GM19438 (cell line): ENCODE data around the gene RUNX3.
"Not testable (repeated sequence)": the region's sequence is repeated elsewhere in the genome, so short reads cannot be mapped to it uniquely, and the experiment has no call there.

Experiments
- ATAC-seq: cut with Tn5 transposase; IDR thresholded peaks from one replicate; pipeline ENCODE4 v1.9.1; 2021; ENCODE audit warnings: low read depth; ENCODE audit not compliant: unreplicated experiment

RUNX3 gene

GRCh38 chr1:24915816-24916602 is 14.1 kb downstream of the RUNX3 start:
- ATAC-seq, result no peak

- no peak for ATAC-seq
These were observed 15.6 kb downstream of the RUNX3 start for GRCh38 chr1:24914226-24915069.

- no peak for ATAC-seq
These were observed 16.4 kb downstream of the RUNX3 start for GRCh38 chr1:24913616-24914225.

- ATAC-seq, result no peak
These were observed 16.8 kb downstream of the RUNX3 start for GRCh38 chr1:24913274-24913604.

- no peak for ATAC-seq
These were observed 17.5 kb downstream of the RUNX3 start for GRCh38 chr1:24912376-24913273.

- ATAC-seq, result no peak
These were observed 18.4 kb downstream of the RUNX3 start for GRCh38 chr1:24911651-24912155.

GRCh38 chr1:24910751-24911650 is 19.1 kb downstream of the RUNX3 start:
- no peak for ATAC-seq

GRCh38 chr1:24910210-24910609 is 19.9 kb downstream of the RUNX3 start:
- no peak for ATAC-seq

- ATAC-seq, result no peak
These were observed 20.6 kb downstream of the RUNX3 start for GRCh38 chr1:24909388-24909898.

GRCh38 chr1:24908591-24909259 is 21.4 kb downstream of the RUNX3 start:
- ATAC-seq, result no peak

- not testable (repeated sequence) for ATAC-seq
These were observed 22.3 kb downstream of the RUNX3 start for GRCh38 chr1:24907587-24908294.

GRCh38 chr1:24906760-24907490 is 23.2 kb downstream of the RUNX3 start:
- ATAC-seq, result no peak

GRCh38 chr1:24905979-24906720 is 23.9 kb downstream of the RUNX3 start:
- ATAC-seq, result no peak

- no peak for ATAC-seq
These were observed 24.6 kb downstream of the RUNX3 start for GRCh38 chr1:24905355-24905978.

- no peak for ATAC-seq
These were observed 25.2 kb downstream of the RUNX3 start for GRCh38 chr1:24904731-24905354.
